ENCODE data around the gene CHDH. TPM values are rescaled to one million over a fixed set of nuclear protein-coding genes. Genes with fewer than 3 reads are reported as not detected.

CHDH gene, protein sequence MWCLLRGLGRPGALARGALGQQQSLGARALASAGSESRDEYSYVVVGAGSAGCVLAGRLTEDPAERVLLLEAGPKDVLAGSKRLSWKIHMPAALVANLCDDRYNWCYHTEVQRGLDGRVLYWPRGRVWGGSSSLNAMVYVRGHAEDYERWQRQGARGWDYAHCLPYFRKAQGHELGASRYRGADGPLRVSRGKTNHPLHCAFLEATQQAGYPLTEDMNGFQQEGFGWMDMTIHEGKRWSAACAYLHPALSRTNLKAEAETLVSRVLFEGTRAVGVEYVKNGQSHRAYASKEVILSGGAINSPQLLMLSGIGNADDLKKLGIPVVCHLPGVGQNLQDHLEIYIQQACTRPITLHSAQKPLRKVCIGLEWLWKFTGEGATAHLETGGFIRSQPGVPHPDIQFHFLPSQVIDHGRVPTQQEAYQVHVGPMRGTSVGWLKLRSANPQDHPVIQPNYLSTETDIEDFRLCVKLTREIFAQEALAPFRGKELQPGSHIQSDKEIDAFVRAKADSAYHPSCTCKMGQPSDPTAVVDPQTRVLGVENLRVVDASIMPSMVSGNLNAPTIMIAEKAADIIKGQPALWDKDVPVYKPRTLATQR
- total RNA-seq, result 0.64 and 0.93 TPM in 2 replicates

DNA sequence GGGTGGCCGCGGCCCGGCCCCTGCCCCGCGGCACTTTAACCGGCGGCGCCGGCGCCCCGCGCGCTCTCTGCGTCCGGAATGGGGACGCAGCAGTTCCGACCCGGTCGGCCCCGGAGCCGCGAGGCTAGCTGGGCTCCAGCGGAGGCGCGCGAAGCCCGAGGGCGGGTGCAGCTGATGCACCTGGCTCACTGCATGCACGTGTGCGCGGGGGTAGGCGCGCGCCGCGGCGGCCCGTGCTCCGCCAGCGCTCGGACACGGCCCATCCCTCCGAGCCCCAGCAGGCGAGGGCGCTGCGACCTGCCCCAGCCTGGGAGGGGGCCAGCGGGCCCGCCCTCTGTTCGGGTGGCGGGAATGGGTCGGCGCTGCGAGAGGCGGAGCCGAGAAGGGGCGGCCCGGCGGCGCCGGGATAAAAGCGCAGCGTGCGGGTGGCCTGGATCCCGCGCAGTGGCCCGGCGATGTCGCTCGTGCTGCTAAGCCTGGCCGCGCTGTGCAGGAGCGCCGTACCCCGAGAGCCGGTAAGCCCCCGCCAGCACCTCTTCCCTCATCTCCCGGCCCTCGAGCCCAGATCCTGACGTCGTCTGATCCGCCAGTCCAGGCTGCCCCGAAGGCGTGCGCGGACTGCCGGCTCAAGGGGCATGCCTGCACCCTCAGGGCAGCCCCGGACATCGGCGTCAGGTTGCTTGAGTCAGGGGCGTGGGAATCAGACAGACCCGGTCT, at the start of gene CHDH, which contains the start of gene IL17RB:
Gene CHDH, minus strand, starts transcription at position 286 of the 717 bp plus-strand sequence. CDS start 22,411 bp downstream, outside the sequence.
Gene IL17RB, plus strand, starts transcription at position 435 of the 717 bp plus-strand sequence. Its CDS starts 21 bp downstream, at position 456.
- intact Hi-C loops (cut with micrococcal nuclease), result no loop called here

DNA sequence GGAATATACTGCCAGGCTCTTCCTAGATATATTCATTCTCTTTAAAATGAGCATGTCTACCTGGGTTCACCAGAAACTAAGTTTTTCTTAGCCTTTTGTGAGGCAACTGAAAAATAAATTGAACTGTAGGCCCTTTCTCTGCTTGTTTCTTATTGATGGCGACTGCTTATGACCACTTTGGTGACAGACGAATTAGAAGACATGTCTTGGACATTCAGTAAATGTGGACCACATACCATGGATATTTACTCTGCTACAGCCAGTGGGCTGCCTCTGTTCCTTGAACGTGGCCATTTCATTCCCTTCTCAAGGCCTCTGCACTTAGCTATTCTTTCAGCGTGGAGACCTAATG, 46.0 kb upstream of the CHDH start:
- intact Hi-C loops (cut with micrococcal nuclease), result loop anchor here (2.0 to 10.0 kb wide), 3 partner anchors 13 to 995 kb away; partner anchors contain the start of genes SFMBT1 and STIMATE

DNA sequence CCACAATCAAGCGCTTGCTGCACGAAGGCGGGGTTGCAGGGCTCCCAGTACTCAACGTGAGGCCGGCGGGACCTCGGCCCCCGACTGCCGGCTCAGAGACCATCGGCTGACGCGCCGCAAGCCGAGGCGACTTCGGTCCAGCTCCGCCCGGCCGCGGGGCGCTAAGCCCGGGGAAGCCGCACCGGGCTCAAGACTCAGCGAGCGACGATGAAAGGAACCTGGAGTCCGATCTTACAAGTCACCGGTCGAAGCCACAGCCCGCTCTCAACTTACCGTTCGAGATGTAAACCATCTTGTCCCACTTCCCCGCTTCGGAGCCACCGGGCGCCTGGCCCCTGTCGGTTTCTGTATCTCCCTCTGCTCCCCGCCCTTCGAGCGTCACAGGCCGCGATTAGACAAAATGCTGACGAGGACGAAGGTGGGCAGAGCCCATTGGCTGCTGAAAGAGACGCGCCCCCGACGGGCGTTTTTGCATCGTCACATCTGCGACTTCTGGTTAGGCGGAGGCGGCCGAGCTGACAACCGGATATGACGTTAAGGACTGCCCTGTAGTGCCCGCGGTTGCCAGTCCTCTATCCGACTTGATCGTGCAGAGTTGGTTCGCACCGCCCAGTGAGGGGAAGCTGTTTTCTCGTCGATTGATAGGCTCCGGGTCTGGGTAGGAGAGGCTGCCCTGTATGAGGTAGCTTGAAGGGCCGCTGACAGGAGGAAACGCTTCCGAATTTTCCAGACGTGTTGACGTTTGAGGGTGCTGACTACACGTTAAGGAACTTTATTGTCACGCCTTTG, 45.5 kb upstream of the CHDH start, which contains the start of gene SELENOK:
Gene SELENOK, minus strand, starts transcription at position 363 of the 789 bp plus-strand sequence.
- intact Hi-C loops (cut with micrococcal nuclease), result loop anchor here (1.0 to 10.0 kb wide), 8 partner anchors 9 to 994 kb away; partner anchors contain the start of genes ACTR8, DCP1A, RFT1 and SFMBT1

DNA sequence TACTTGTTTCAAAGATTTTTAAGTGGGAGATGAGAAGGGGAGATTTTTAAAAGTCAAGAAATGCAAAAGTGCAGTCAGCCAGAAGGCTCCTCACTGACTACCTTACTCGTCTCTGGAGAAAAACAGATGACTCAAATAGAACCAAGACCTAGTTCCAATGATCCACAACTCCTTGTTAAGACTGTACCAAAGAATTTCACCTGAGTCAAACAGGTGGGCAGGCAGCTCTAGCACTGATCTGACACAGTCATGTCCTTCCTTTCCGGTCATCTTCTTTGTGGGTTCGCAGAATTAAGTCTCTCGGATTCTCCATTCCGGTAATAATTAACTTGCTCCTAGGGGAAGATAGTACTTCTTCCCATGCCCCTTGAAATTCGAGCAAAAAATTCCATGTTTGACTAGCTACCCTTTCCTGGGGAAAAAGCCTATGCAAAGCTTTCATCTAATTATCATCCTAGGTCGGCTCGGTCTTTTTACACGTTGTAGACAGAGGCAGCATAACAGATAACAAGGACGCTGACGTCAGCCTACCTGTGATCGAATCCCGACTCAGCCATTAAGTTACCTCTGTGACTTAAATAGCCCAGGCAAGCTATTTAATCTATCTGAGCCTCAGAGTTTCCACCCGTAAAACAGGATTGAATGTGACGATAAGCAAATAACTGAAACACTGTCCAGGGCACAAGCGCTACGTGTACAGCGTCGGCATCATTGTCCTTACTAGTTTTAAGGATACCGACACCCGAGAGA, 44.7 kb upstream of the CHDH start:
- intact Hi-C loops (cut with micrococcal nuclease), result loop anchor here (1.0 to 10.0 kb wide), 7 partner anchors 9 to 994 kb away; partner anchors contain the start of genes ACTR8, DCP1A, RFT1 and SFMBT1

DNA sequence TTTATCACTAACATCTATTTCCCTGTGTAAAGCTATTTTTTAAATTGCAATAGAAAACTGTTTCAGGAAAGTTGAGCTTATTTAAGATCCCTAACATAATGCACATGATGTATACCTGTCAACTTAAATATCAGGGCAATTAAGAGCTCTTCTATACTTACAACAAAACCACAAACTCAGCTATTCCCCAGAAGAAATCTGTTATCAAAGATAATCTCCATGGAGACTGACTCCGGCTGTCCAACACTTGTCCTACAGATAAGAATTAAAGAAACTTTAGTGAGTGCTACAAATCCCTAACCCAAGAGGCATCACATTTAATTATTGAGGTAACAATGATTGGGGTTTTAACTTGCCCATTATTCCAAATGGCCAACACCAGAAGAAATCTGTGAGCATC, 42.0 kb upstream of the CHDH start:
- intact Hi-C loops (cut with micrococcal nuclease), result loop anchor here (10.0 kb wide), 1 partner anchor 1183 kb away; the partner anchor contains the start of genes GLT8D1 and SPCS1

DNA sequence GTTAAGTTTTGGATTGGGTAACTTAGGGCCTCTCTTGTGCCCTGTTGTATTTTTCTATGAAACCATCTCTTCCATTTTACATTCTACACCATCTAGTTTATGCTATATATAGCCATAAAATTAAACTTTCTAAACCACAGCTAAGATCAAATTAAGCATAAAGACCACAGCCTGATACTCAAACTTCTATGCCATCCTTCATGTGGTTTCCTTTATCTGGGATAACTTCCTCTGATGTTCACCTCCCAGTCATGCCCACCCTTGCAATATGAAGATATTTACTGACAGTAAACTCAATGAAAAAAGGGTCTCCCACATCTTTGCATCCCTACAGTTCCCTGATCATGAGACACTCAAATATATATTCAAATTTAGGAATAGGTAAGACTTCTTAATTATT, 41.2 kb upstream of the CHDH start:
- intact Hi-C loops (cut with micrococcal nuclease), result loop anchor here (10.0 kb wide), 1 partner anchor 1183 kb away; the partner anchor contains the start of genes GLT8D1 and SPCS1

DNA sequence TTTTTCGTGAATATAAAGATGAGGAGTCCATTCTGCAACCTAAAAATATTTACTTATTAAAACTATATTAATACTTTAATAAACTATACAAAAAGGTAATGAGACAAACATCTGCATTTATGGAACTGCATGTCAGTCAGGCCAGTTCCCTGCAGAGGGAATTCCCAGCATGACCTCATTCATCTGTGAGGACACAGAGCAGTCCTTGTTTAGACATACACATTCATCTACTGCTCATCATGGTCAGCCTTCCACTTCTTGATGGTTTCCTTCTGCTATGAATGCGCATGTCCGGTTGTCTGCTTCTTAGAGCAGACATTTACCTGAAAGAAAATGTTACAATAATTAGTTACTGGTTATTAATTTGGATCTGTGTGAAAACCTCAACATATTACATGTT, 39.0 kb upstream of the CHDH start:
- intact Hi-C loops (cut with micrococcal nuclease), result loop anchor here (10.0 kb wide), 1 partner anchor 1180 kb away; the partner anchor contains the start of genes GLT8D1 and SPCS1

DNA sequence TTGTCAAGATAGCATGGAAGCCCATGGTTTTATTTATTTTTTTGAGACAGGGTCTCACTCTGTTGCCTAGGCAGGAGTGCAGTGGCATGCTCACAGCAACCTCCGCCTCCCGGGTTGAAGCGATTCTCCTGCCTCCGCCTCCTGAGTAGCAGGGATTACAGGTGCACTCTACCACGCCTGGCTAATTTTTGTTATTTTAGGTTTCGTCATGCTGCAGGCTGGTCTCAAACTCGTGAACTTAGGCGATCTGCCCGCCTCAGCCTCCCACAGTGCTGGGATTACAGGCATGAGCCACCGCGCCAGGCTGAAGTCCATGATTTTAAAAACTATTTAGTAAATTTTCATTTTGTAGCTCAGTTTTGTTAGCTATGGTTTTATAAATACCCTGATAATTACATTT, 38.4 kb upstream of the CHDH start:
- intact Hi-C loops (cut with micrococcal nuclease), result loop anchor here (10.0 kb wide), 1 partner anchor 1180 kb away; the partner anchor contains the start of genes GLT8D1 and SPCS1

DNA sequence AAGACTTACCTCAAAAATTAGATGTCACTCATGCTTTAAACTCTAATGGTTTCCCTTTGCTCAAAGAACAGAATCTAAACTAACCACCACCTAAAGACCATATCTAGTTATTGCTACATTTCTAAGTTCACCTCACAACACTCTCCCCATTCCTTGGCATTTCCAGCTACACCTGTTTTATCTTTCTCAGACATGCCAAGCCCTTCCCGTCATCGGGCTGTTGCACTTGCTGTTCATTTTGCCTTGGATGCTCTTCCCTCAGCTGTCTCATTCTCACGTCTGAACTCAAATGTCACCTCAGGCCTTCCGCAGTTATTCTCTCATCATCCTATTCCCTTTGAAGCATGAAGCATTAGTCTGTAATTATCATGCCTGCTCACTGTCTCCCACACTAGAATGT, 36.8 kb upstream of the CHDH start:
- intact Hi-C loops (cut with micrococcal nuclease), result loop anchor here (10.0 kb wide), 1 partner anchor 1178 kb away; the partner anchor contains the start of genes GLT8D1 and SPCS1

DNA sequence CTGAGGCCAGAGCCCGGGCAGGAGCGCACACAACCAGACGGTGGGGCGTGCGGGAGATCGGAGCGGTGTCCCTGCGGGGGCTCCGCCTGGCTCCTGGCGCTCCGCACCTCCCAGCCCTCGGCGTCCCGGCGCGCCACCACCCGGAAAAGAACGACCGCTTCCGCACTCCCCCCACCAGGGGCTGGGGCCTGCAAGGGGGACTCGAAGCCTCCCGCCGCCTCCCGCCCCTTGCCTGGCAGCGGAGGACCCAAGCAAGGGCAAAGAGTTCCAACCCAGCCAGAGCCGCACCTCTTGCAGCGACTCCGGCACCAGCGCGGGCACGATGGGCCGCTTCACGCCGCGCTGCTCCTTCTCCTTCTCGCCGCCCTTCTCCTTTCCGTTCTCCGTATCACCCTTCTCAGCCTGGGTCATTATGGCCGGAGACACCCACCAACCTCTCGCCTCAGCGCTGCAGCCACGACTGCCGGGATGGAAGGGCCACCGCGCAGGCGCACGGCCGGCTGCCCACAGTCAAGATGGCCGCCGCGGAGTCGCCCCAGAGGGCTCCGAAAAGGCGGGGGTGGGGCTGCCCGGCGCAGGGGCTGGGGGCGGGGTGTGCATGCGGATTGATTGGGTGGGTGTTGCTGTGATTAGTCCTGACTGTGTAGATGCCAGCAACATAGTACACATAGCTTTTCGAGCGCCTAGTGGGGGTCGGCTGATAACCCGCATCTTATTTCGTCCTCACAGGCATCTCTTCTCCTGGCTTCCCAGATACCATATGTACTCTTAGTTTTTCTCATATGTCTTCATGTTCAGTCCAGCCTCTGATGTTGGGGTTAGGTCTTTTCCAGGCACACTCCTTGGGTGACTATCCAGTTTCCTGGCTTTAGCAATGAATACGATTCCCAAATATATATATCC, 35.7 kb upstream of the CHDH start, which contains the start of gene ACTR8:
Gene ACTR8, minus strand, starts transcription at position 462 of the 903 bp plus-strand sequence. Its CDS starts 51 bp downstream, at position 411.
- intact Hi-C loops (cut with micrococcal nuclease), result loop anchor here (1.0 to 10.0 kb wide), 3 partner anchors 9 to 1177 kb away; partner anchors contain the start of genes DCP1A, GLT8D1, SELENOK and SPCS1

DNA sequence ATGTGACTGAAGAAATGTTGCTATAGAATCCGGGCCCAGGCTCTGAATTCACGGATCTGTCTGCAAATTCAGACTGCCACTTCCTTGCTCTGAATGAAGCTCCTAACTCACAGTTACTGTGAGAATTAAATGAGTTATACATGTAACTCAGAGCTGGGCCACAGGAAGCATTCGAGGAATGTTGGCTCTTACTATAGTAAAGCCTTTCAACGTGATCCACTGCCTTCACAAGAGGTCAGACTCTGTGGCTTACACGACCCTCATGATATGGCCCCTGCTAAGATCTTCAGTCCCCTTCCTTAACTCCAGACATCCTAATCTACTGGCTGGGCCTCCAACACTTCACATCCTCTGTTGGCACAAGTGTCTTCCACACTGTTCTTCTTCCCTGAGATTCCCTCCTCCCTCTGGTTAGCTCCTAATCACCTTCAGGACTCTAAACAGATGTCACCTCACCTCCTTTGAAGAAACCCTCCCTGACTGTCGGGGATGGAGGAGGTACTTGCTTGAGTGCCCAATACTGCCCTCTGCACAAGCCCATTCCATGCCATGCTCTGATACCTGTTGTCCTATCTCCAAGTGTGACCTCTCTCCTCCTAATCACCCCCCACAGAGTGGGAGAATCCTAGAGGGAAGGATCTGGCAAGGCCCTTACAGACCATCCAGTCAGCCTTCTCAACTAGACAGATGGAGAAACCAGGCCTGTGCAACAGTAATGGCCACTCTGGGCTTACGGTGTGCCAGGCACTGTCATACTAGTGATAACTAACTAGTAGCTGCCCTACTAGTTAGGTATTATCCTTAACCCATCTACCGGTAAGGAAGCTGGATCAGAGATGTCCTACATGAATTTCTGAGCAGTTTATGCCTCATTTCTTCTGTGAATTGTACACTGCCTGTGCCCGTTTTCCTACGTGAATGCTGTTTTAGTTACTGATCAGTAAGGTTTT, 34.5 kb upstream of the CHDH start:
- intact Hi-C loops (cut with micrococcal nuclease), result loop anchor here (10.0 kb wide), 1 partner anchor 1176 kb away; the partner anchor contains the start of genes GLT8D1 and SPCS1

DNA sequence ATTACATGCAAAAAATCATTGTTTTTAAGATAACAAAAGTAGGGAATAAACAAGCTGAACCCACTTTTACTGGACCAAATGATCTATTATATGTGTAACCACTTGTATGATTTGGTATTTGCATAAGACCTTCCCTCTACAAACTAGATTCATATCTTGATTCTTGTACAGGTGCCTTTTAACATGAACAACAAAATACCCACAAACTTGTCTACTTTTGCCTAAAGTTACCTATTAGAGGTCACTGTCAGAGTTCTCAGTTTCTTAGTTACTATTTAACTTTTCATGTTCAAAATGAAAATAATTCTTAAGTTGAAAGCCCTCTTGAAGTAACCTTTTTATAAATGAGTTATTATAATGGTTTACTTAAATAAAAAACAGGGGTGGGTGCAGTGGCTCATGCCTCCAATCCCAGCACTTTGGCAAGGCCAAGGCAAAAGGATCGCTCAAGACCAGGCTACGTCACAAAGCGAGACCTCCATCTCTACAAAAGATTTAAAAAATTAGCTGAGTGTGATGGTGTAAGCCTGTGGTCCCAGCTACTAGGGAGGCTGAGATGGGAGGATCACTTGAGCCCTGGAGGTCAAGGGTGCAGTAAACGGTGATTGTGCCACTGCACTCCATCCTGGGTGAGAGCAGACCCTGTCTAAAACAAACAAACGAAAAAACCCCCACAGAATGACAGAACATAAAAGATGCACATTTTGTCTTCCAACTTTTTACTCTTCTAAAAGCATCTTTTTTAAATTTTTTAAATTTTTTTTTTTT, 19.7 kb upstream of the CHDH start:
- intact Hi-C loops (cut with micrococcal nuclease), result no loop called here

DNA sequence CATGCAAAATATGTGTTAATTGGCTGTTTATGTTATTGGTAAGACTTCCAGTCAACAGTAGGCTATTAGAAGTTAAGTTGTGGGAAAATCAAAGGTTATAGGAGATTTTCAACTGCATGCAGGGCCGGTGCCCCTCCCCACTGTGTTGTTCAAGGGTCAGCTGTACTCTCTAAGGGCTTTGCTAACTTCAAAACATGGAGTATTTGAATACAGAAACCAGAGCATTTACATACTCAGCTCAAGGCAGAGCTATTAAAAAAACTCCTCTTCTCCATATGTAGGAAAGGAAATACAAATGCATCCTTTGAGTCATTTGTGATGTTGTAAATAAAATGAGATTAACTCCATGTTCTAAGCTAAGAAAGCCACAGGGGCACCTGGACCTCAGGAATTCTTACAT, 16.9 kb upstream of the CHDH start:
- intact Hi-C loops (cut with micrococcal nuclease), result no loop called here

DNA sequence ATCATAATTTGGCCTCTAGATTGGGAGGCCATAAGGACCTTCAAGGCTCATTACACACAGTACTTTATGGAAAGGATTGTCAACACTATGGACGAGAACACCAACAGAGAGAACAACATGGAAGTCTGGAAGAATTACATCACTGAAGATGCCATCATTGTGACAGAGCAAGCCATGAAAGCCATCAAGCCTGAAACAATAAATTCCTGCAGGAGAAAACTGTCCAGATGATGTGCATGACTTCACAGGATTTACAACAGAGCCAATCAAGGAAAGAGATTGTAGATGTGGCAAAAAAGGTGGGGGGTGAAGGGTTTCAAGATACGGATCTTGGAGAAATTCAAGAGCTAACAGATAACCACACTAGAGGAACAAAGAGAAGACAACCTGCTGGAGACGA, 16.0 kb upstream of the CHDH start:
- intact Hi-C loops (cut with micrococcal nuclease), result no loop called here

DNA sequence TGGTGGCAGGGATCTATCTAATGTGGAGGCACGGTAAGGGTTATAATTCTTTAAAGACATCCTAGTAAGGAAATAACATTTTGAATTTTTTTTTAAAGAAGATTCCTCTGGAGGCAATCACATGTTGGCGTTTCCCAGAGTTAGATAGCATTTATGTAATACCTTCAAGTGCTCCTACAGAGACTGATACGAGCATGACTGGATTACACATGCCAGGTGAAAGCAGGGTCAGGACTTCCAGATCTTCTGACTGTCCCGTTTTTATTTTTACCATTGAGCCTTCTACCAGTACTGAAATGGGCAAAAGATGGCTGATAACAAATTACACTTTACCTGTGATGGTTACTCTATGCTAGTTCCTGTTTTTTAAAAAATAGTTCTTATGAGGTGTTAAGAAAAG, 14.0 kb upstream of the CHDH start:
- intact Hi-C loops (cut with micrococcal nuclease), result no loop called here

DNA sequence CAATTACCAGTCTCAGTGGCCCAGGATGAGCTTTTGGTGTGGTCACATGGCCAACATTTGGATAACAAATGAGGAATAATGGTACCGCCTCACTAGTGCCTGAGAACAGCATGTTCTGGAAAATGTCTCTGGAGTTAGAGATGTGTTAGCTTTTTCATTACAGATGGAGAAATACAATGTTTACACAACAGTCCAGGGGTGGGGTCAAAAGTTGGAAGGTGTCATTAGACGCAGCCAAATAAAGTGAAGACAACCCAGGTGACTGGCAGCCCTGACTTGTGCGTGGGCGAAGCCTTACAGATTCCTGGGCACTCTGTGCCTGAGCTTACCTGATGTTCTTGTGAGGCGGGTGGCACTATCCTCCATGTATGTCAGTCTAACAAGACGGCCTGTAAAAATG, 13.0 kb upstream of the CHDH start:
- intact Hi-C loops (cut with micrococcal nuclease), result no loop called here
